GM19193 (cell line): Measurements from ENCODE around the gene BPIFA3.

Experiments used
- POLR2A ChIP-seq: IDR thresholded peaks from 4 replicates; pipeline ENCODE4 v1.6.1; 2011; ENCODE audit not compliant: insufficient read depth, insufficient read length; ENCODE audit errors: extremely low read depth

BPIFA3 gene

GRCh38 chr20:33199026-33199425 lies 18.1 kb upstream of the BPIFA3 start:
- TF ChIP-seq POLR2A: no peak

- no peak for TF ChIP-seq POLR2A
These were observed 14.7 kb upstream of the BPIFA3 start for GRCh38 chr20:33202451-33202850.

GRCh38 chr20:33203444-33203843 lies 13.7 kb upstream of the BPIFA3 start:
- TF ChIP-seq POLR2A: no peak

GRCh38 chr20:33209789-33210188 lies 7.4 kb upstream of the BPIFA3 start:
- no peak for TF ChIP-seq POLR2A

- TF ChIP-seq POLR2A: no peak
These were observed 6.8 kb upstream of the BPIFA3 start for GRCh38 chr20:33210371-33210770.

GRCh38 chr20:33211817-33212424 lies 5.2 kb upstream of the BPIFA3 start:
- TF ChIP-seq POLR2A: no peak

- no peak for TF ChIP-seq POLR2A
These were observed 7.2 kb downstream of the BPIFA3 start for GRCh38 chr20:33224399-33224798.

GRCh38 chr20:33229843-33230242 lies 12.7 kb downstream of the BPIFA3 start:
- no peak for TF ChIP-seq POLR2A

- no peak for TF ChIP-seq POLR2A
These were observed 14.1 kb downstream of the BPIFA3 start for GRCh38 chr20:33231237-33231636.

GRCh38 chr20:33232486-33233072 lies 15.4 kb downstream of the BPIFA3 start:
- no peak for TF ChIP-seq POLR2A

- no peak for TF ChIP-seq POLR2A
These were observed 16.1 kb downstream of the BPIFA3 start for GRCh38 chr20:33233129-33233774.

- TF ChIP-seq POLR2A: no peak
These were observed 16.9 kb downstream of the BPIFA3 start for GRCh38 chr20:33234050-33234449.

GRCh38 chr20:33235696-33236095 lies 18.5 kb downstream of the BPIFA3 start, which contains the start of gene BPIFA1:
Gene BPIFA1, plus strand, starts transcription at chr20:33235996. Its CDS starts 1,716 bp downstream, at chr20:33237712.
- TF ChIP-seq POLR2A: no peak

GRCh38 chr20:33236351-33236750 lies 19.2 kb downstream of the BPIFA3 start:
- TF ChIP-seq POLR2A: no peak

- TF ChIP-seq POLR2A: no peak
These were observed 20.8 kb downstream of the BPIFA3 start for GRCh38 chr20:33237989-33238388.

- TF ChIP-seq POLR2A: no peak
These were observed 22.3 kb downstream of the BPIFA3 start for GRCh38 chr20:33239418-33239817.
